ENCODE data around the gene TDRD6.
"Not testable (repeated sequence)": the region's sequence is repeated elsewhere in the genome, so short reads cannot be mapped to it uniquely, and the experiment has no call there.

The TDRD6 gene

DNA sequence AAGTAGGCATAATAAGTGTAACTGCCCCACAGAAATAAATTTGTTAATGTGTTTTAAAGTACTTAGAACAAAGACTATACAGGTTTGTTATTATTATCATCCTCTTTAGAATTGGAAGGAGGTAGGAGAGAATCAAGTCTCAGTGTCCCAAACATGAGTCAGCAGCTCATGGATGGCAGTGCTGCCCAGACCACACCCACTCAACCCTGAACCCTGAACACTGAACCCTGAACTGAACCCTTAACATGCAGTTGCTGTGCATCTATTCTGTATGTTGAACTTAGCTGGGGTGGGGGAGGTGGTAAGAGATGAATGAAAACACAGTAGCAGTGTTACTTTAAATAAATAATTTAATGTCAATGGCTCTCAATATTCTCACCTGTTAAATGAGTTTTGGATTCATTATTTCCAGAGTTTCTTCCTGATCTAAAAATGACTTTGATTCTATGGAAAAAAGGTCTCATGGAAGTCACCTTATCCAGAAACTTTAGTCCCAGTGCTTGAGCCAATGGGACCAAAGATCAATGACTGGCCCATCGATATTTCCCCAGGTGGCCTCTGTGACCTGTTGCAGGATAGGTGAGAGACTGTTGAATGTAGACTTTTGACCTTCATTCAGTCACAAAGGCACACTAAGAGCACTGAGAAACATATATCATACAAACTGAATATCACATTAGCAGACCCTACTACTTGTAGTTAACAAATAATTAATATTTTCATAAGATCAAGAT, 55.9 kb downstream of the TDRD6 start:
- TF ChIP-seq, protein P1, sequence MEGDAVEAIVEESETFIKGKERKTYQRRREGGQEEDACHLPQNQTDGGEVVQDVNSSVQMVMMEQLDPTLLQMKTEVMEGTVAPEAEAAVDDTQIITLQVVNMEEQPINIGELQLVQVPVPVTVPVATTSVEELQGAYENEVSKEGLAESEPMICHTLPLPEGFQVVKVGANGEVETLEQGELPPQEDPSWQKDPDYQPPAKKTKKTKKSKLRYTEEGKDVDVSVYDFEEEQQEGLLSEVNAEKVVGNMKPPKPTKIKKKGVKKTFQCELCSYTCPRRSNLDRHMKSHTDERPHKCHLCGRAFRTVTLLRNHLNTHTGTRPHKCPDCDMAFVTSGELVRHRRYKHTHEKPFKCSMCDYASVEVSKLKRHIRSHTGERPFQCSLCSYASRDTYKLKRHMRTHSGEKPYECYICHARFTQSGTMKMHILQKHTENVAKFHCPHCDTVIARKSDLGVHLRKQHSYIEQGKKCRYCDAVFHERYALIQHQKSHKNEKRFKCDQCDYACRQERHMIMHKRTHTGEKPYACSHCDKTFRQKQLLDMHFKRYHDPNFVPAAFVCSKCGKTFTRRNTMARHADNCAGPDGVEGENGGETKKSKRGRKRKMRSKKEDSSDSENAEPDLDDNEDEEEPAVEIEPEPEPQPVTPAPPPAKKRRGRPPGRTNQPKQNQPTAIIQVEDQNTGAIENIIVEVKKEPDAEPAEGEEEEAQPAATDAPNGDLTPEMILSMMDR (IDR thresholded peaks at IDR 0.05; ENCODE audit: low read depth, low read length), result no peak

DNA sequence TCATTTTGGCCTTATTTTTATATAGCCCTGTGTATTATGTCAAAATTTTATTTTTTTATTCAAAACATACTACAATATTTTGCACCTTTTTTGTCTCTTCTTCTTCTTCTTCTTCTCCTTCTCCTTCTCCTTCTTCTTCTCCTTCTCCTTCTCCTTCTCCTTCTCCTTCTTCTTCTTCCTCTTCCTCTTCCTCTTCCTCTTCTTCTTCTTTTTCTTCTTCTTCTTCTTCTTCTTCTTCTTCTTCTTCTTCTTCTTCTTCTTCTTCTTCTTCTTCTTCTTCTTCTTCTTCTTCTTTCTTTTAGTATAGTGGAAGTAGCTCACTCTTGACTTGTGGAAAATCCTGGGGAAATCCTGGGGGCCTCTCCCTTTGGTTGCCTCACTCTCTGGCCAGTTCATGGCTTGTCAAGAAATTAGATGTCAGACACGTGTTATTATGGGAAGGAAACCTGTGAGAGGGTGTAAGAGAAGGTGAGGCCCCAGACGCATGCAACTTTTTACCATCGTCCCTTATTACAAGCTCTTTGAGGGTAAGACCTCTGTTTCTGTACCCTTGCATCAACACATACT, 56.6 kb downstream of the TDRD6 start:
- not testable (repeated sequence) for DNase-seq (ENCODE audit: extremely low read depth, low read depth)

More for the DNA sequence above, 55.9 kb downstream of the TDRD6 start:
- DNase-seq (ENCODE audit: extremely low read depth, low read depth), result no peak

DNA sequence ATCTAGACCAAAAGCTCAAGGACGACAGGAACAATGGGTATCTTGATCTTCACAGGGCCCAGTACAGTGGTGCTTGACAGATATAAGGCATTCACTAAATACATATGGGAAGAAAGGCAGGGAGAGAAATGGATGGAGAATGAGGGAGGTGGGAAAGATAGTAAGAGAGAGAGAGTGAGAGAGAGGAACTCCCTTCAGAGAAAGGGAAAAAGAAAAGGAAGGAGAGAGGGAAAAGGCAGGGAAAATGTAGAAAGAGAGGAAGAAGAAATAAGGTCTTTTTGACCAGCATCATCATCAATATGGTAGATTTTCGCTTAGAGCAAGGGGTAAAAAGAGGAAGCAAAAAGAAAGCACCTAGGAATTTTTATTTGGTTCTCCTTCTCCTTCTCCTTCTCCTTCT, 58.3 kb downstream of the TDRD6 start:
- TF ChIP-seq, protein P1 (IDR thresholded peaks at IDR 0.05; ENCODE audit: low read depth, low read length), result no peak
- DNase-seq (ENCODE audit: extremely low read depth, low read depth), result no peak

DNA sequence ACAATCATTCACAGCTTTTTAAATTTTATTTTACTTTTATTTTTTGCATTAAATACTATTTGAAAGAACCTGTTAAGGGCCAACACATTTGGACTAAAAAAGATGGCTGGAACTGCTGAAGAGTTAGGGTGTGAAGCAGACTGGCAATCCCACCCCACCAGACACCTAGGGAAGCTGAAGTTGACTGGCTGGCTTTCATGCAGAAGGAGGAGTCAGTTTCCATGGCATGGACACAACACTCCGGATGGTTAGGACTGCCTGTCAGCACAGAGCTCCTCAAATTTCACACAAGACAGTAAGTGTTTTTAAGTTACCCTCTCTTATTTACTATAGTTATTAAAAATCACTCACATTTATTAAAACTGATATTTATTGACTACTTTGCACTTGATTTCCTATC, 59.0 kb downstream of the TDRD6 start, which contains the start of gene ANKRD66:
TSS of gene ANKRD66 (plus strand) at position 238 of the 400 bp plus-strand sequence. CDS start 5,016 bp downstream, outside the sequence.
- TF ChIP-seq, protein P1 (IDR thresholded peaks at IDR 0.05; ENCODE audit: low read depth, low read length), result no peak
- no peak for DNase-seq (ENCODE audit: extremely low read depth, low read depth)

DNA sequence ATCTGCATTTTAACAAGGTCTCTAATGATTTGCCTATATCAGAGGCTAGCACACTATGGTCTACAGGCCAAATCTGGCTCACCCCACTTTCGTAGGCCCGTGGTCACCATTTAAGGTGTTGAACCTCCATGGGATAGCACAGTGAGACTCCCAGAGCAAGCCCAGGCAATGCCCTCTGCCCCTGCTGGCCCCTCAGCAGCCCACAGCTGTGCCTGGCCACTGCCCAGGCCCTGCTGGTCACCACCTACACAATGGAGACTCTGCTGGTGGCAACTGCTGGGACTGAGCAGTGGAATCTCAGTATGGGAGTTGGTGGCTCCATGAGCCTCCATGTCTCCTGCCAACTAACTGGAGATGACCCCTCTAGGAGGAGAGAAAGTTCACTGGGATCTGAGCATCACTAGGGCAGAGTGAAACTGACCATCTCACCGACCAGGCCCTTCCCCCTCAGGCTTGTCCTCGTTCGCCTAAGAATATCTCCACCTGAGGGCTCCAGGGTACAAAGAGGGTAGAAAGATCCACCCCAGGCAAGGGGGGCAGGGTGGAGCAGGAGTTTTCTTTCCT, 61.3 kb downstream of the TDRD6 start:
- DNase-seq (ENCODE audit: extremely low read depth, low read depth), result no peak
- TF ChIP-seq, protein P1 (IDR thresholded peaks at IDR 0.05; ENCODE audit: low read depth, low read length), result no peak

DNA sequence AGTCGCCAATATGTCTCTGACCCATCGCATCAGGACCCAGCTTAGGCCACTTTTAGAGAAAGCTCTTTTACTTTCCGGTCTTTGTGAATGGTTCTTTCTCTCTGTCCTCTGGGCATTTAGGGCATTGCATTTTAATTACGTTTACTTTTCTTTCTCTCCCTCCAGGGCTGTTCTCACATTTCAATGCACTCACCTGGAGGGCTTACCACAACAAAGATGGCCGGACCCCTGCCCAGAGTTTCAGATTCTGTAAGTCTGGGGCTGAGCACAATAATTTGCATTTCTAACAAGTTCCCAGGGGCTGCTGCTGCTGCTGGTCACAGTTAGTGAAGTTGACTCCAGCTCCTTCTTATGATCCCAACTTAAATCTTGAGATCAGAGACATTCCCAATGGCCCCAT, 62.0 kb downstream of the TDRD6 start:
- DNase-seq (ENCODE audit: extremely low read depth, low read depth), result no peak
- TF ChIP-seq, protein P1 (IDR thresholded peaks at IDR 0.05; ENCODE audit: low read depth, low read length), result no peak

DNA sequence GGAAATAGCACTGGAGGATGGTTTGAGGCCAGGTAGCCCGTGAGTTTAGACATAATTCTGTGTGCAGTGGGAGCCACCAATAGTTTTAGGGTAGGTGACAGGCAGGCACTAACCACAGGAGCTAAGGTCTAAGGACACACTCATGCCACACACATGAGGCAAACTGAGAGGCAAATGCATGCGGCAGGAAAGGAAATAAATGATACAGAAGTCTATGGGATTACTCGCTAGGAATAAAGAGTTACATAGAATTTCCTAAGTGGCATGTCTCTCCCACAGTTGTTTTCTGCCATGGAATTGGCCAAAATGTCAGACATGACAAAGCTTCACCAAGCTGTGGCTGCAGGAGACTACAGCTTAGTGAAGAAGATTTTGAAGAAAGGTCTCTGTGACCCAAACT, 64.0 kb downstream of the TDRD6 start:
- TF ChIP-seq, protein P1 (IDR thresholded peaks at IDR 0.05; ENCODE audit: low read depth, low read length), result no peak
- DNase-seq (ENCODE audit: extremely low read depth, low read depth), result no peak

Measured in AG09319 (cell line).